Activated naive CD8-positive, alpha-beta T cell treated with anti-CD3 and anti-CD28 coated beads for 36 hours (primary cell): Measurements from ENCODE around the gene UBE2S. TPM values are rescaled to one million over a fixed set of nuclear protein-coding genes. Genes with fewer than 3 reads are reported as not detected.
"Not testable (repeated sequence)": the region's sequence is repeated elsewhere in the genome, so short reads cannot be mapped to it uniquely, and the experiment has no call there.

ENCODE experiments used
- DNase-seq: peaks from one replicate; pipeline ENCODE4 v3.0.0; 2021
- H3K27ac Mint-ChIP-seq: one replicate; pipeline ENCODE4 v1.8.0; 2022; ENCODE audit warnings: mild to moderate bottlenecking, moderate library complexity, mixed read lengths
- H3K27me3 Mint-ChIP-seq: one replicate; pipeline ENCODE4 v1.8.0; 2022; ENCODE audit warnings: mild to moderate bottlenecking, mixed read lengths
- H3K36me3 Mint-ChIP-seq: one replicate; pipeline ENCODE4 v1.8.0; 2021; ENCODE audit warnings: mild to moderate bottlenecking, mixed read lengths
- H3K4me1 Mint-ChIP-seq: one replicate; pipeline ENCODE4 v1.8.0; 2021; ENCODE audit warnings: mixed read lengths
- H3K4me3 Mint-ChIP-seq: one replicate; pipeline ENCODE4 v1.8.0; 2022; ENCODE audit warnings: mild to moderate bottlenecking, moderate library complexity, mixed read lengths
- H3K9me3 Mint-ChIP-seq: one replicate; pipeline ENCODE4 v1.8.0; 2022; ENCODE audit warnings: mixed read lengths
- total RNA-seq, 2 experiments: library from RNA; stranded (reverse); gene quantifications; one replicate each; pipeline ENCODE4 v1.2.3, GENCODE V29; 2021

UBE2S gene
- total RNA-seq, 2 experiments from 2014 or later: 323 to 325 TPM

DNA sequence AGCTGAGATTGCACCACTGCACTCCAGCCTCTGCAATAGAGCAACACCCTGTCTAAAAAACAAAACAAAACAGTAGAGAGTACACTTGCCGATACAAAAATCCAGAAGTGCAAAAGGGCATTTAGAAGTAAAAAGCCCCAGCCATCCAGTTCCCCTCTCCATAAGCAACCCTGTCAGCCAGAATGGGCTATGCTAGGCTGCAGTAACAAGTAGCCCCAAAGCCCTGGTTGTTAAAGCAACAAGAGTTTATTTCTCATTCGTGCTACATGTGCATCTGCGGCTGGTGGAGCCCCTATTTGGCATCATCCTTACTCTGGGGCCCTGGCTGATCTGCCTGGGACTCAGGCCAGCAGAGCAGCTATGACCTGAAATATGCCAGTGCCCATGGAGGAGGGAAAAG is 16.9 kb upstream of the UBE2S start:
- no peak for DNase-seq
- peaks cover 10% of the 10 kb centered on the region for H3K4me1 Mint-ChIP-seq
- H3K27me3 Mint-ChIP-seq: peaks cover 17% of the 10 kb centered on the region
- no peak overlapping the region for H3K27ac Mint-ChIP-seq
- H3K9me3 Mint-ChIP-seq: no peaks in the 10 kb centered on the region
- H3K36me3 Mint-ChIP-seq: no peaks in the 10 kb centered on the region
- no peak overlapping the region for H3K4me3 Mint-ChIP-seq

DNA sequence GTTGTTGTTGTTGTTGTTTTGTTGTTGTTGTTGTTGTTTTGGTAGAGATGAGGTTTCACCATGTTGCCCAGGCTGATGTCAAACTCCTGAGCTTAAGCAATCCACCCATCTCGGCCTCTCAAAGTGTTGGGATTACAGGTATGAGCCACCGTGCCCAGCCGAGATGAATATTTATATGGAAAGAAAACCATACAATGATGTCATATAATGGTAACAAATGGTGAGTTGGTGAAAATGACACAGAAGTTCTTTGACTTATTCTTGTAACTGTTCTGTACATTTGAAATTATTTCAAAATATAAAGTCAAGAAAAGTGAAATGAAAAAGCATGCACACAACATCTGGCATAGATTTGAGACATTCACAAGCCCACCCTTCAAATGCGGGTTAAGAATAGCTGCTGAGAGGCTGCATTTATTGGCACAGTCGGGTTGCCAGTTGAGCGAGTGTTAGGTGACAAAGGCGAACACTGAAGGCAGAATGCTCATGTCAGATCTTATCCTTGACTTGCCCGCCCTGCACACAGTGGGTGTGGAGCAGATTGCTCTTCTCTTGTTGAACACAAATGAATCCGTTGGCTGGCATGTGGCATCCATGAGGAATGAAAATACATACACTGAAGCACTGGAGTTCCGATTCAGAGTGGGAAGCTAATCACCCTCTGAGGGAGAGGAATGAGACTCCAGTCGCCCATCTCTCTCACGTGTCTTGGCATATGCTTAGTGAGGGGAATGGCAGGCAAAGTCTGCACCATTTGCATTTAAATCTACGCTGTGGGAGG is 15.8 kb upstream of the UBE2S start:
- DNase-seq: no peak
- no peaks in the 10 kb centered on the region for H3K36me3 Mint-ChIP-seq
- H3K4me1 Mint-ChIP-seq: peaks cover 7% of the 10 kb centered on the region
- H3K27me3 Mint-ChIP-seq: peaks cover 11% of the 10 kb centered on the region
- no peaks in the 10 kb centered on the region for H3K9me3 Mint-ChIP-seq
- H3K27ac Mint-ChIP-seq: no peak overlapping the region
- H3K4me3 Mint-ChIP-seq: no peak overlapping the region

DNA sequence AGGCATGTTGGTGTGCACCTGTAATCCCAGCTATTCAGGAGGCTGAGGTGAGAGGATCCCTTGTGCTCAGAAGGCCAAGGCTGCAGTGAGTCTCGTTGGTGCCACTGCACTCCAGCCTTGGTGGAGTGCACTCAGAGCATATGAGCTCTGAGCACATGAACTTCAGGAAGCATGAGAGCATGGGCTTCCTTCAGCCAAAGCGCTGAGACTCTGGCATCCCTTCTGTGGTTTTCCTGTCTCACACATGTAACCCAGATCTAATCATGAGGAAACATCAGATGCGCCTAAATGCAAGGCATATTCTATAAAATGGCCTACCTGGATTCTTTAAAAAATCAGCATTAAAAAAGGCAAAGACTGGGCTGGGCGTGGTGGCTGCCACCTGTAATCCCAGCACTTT is 13.7 kb upstream of the UBE2S start:
- DNase-seq, H3K4me3 Mint-ChIP-seq, H3K36me3 Mint-ChIP-seq, H3K9me3 Mint-ChIP-seq, H3K27ac Mint-ChIP-seq, H3K27me3 Mint-ChIP-seq, H3K4me1 Mint-ChIP-seq: not testable (repeated sequence)

DNA sequence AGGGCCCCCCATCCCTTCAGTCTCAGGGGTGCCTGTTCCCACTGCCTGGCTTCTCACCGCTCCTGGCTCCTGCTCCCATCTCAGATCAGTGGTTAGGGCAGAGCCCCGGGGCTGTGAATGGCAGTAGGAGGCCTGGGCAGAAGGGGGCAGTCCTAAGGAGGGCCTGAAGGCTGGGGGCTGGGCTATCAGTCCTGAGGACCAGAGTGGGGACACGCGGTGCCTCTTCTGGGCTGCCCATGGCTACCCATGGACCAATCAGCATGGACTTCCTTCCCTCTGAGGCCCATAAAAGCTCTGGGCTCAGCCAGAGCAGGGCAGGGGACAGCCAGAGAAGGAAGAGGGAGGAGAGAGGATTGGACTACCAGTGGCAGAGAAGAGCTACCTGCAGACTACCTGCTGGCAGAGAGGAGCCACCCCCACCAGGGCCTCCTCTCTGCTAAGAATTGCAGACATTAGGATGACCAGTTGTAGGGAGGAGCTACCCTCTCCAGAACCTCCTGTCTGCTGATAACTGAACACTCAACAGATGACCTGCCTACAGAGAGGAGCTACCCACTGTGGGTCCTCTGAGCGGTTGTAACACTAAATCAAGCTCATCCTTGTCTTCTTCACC is 12.1 kb upstream of the UBE2S start:
- DNase-seq: no peak
- H3K9me3 Mint-ChIP-seq: no peaks in the 10 kb centered on the region
- H3K4me1 Mint-ChIP-seq: peaks cover 10% of the 10 kb centered on the region
- no peak overlapping the region for H3K27ac Mint-ChIP-seq
- no peak overlapping the region for H3K4me3 Mint-ChIP-seq
- H3K36me3 Mint-ChIP-seq: no peaks in the 10 kb centered on the region
- peaks cover 8% of the 10 kb centered on the region for H3K27me3 Mint-ChIP-seq

DNA sequence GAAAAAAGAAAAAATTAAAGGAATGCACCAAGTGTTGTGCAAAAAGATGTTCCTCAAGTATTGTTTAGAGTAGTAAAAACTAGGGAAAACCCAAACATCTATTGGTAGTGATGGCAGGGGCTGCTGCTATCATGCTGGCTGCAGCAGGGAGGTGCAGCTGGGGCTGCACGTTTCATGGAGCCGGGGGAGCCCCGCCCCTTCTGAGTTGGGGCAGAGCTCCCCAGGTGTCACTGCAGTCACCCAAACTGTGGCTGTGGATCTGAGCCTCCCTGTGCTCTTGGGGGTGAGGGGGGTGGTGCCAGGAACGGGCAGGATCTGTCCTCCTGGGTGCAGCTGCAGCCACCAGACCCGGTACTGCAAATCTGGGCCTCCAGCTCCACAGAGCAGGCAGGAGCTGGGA is 11.5 kb upstream of the UBE2S start:
- no peaks in the 10 kb centered on the region for H3K36me3 Mint-ChIP-seq
- H3K9me3 Mint-ChIP-seq: no peaks in the 10 kb centered on the region
- H3K27ac Mint-ChIP-seq: no peak overlapping the region
- peaks cover 8% of the 10 kb centered on the region for H3K27me3 Mint-ChIP-seq
- no peak for DNase-seq
- H3K4me1 Mint-ChIP-seq: peaks cover 10% of the 10 kb centered on the region
- H3K4me3 Mint-ChIP-seq: no peak overlapping the region

DNA sequence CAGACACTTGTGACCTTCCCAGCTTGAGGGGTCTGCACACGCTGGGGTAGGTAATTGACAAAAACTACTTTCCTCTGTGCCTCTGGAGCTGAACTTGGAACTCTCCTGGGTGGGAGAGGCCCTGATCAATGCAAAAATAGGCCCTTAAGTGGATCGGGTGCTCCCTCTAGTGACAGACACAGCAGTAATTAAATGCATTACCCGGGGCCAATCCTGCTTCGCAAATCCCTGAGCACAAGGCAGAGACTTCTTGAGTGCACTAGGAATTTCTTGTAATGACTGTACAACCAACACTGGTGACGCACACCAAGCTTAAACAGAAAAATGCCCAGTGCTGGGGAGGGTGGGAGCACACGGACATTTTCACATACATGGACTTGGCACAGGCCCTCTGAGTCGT is 10.6 kb upstream of the UBE2S start:
- DNase-seq: peak; percentile 44
- Mint-ChIP-seq H3K4me1 (peaks cover 10% of the 10 kb centered on the region), H3K27me3 (peaks cover 8% of the 10 kb centered on the region), H3K36me3 (no peaks in the 10 kb centered on the region), H3K9me3 (no peaks in the 10 kb centered on the region), H3K27ac (no peak overlapping the region), H3K4me3 (no peak overlapping the region)

DNA sequence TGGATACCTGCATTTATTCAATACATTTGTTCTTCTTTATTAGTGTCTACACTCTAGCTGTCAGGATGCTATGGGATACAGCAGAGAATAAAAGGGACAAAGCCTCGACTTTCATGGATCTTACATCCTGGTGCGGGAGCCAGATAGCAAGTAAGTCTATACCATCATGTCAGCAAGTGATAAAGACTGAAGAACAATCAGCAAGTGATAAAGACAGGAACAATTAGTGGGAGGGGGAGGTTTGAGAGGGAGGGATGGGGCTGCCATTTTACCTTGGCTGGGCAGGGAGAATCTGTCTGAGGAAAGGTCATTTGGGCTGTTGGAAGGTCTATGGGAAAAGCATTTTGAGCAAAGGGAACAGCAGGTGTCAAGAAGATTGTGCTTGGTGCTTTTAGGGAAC is 2.6 kb upstream of the UBE2S start:
- H3K27ac Mint-ChIP-seq: no peak overlapping the region
- H3K36me3 Mint-ChIP-seq: peaks cover 30% of the 10 kb centered on the region
- DNase-seq: no peak
- H3K9me3 Mint-ChIP-seq: peaks cover 15% of the 10 kb centered on the region
- H3K27me3 Mint-ChIP-seq: peaks cover 5% of the 10 kb centered on the region
- H3K4me3 Mint-ChIP-seq: no peak overlapping the region
- H3K4me1 Mint-ChIP-seq: peaks cover 22% of the 10 kb centered on the region

DNA sequence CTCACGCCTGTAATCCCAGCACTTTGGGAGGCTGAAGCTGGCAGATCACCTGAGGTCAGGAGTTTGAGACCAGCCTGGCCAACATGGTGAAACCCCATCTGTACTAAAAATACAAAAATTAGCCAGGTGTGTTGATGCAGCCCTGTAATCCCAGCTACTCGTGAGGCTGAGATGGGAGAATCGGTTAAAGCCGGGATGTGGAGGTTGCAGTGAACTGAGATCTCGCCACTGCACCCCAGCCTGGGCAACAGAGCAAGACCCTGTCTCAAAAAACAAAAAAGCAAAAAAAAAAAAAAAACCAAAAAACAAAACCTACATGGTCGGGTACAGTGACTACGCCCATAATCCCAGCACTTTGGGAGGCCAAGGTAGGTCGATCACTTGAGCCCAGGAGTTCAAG is 1.6 kb upstream of the UBE2S start:
- H3K27me3 Mint-ChIP-seq, H3K4me3 Mint-ChIP-seq, DNase-seq: not testable (repeated sequence)
- Mint-ChIP-seq H3K4me1 (peaks cover 22% of the 10 kb centered on the region), H3K36me3 (peaks cover 35% of the 10 kb centered on the region), H3K9me3 (peaks cover 15% of the 10 kb centered on the region), H3K27ac (peak overlapping the region; percentile 97)

DNA sequence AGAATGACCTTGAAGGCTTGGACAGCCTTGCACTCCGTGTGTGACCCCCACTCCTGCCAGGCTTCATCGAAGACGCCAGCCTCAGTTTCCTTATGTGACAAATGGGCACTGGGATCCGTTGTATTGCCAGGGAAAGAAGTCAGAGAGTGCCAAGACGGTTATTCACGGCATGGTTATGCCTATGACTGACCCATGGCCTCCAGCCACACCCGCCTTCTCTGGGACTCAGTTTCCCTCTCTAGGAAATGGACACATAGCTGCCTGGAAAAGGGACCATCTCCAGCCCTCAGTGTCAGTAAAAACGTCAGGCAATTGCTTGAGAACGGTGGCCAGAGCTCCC is 915 bp upstream of the UBE2S start:
- Mint-ChIP-seq H3K27me3 (peaks cover 5% of the 10 kb centered on the region), H3K4me3 (peak overlapping the region; percentile 92), H3K27ac (peak overlapping the region; percentile 97), H3K9me3 (peaks cover 15% of the 10 kb centered on the region), H3K36me3 (peaks cover 40% of the 10 kb centered on the region), H3K4me1 (peaks cover 24% of the 10 kb centered on the region)
- DNase-seq: no peak

DNA sequence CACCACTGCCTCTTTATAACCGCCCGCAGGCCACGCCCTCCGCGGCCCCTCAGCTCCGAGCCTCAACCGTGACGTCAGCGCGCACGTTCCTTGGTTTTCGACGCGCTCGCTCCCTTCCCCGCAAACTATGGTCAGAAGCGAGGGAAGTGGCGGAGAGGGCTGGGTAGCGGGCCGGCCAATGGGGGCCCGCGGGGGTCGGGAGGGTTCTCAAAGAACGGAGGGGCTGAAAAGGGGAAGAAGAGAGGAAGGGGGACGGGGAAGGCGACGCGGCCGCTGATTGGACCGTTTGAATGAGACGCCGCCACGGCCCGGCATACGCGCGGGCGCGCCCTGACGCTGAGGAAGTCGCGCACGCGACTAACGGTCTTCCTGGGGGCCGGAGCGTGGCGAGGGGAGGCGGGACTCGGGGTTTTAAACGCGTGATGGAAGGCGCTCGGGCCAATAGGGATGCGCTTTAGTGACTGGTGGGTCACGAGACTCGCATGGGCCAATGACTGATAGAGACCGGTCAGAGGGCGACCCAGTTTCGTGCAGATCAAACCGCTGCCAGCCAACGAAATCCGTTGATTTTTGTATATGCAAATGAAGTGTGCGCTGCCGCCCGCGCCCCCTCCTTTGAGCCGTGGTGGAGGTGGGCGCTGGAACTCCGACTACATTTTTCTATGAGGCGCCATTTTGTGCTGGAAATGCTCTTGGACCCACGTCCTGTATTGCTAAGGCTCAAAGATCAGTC is 378 bp upstream of the UBE2S start:
- peak; percentile 97 for DNase-seq
- Mint-ChIP-seq H3K4me3 (peak overlapping the region; percentile 92), H3K27me3 (peaks cover 5% of the 10 kb centered on the region), H3K9me3 (peaks cover 15% of the 10 kb centered on the region), H3K27ac (peak overlapping the region; percentile 97), H3K4me1 (peaks cover 27% of the 10 kb centered on the region), H3K36me3 (peaks cover 45% of the 10 kb centered on the region)

DNA sequence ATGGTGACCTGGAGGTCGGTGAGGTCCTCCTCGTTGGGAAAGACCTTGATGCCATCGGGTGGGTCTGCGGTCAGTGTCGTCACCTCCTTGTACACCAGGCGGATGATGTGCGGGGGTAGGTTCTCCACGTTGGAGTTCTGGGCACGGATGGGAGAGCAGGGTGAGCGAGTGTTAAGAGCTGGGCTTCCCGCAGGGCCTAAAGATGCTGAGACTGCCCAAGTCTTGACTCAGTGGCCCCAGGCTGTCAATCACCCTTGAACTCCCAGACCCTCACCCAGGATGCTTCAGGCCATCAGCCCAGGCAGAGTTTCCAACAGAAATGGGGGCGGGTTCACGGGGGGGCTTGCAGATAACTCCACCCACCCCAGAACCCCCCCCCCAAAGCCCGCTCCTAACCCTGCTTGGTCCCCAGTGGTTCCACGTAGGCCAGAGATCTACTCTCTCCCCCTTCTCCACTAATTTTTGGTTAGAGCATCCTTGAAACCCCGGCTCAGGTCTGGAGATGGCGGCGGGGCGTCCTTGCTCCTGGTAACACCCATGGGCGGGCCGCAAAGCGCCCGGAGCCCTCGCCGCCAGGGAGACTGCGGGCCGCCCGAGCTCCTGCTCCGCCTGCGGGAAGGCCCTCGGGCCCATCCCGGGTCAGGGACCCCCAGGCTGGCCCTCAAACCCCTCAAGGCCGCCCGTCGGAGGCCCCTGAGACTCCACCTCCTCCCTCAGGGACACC is 600 bp downstream of the UBE2S start:
- Mint-ChIP-seq H3K27me3 (peaks cover 5% of the 10 kb centered on the region), H3K36me3 (peaks cover 54% of the 10 kb centered on the region)
- DNase-seq: peak; percentile 41

DNA sequence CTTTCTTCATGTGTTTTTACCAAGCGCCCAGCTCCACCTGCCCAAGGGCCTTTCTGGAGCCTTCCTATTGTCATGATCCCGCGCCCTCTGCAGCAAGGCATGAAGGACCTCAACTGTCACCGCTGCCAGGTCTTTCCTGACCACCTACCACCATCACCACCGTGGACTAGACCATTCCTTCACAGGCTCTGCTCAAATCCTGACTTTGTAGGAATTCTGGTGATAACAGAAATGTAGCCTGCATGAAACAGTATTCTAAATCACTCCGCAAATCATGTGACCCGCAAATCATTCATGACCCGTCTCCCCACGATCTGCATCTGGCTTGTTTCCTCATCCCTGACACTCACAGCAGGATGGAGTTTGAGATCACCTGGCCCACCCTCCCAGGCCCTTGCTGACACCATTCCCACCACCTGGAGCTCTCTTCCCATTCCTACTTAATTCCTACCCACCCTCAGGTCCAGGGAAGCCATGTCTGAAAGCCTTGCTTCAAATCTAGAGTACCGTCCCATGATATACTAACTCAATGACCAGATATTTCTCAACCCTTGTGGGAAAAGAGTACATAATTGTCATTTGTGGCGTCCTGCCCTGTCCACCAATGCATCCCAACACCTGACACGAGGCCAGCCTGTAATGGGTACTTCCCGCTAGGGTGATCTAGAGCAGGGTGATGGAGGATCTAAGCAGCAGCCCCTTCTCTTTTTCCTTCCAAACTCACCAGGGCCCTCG is 1.3 kb downstream of the UBE2S start:
- DNase-seq: no peak
- H3K27me3 Mint-ChIP-seq: peaks cover 5% of the 10 kb centered on the region
- H3K27ac Mint-ChIP-seq: peak overlapping the region; percentile 81
- peaks cover 57% of the 10 kb centered on the region for H3K36me3 Mint-ChIP-seq
- peaks cover 15% of the 10 kb centered on the region for H3K9me3 Mint-ChIP-seq
- H3K4me1 Mint-ChIP-seq: peaks cover 27% of the 10 kb centered on the region
- peak overlapping the region; percentile 92 for H3K4me3 Mint-ChIP-seq

More for the DNA sequence above, 600 bp downstream of the UBE2S start:
- Mint-ChIP-seq H3K4me3 (peak overlapping the region; percentile 92), H3K9me3 (peaks cover 15% of the 10 kb centered on the region), H3K27ac (peak overlapping the region; percentile 81), H3K4me1 (peaks cover 27% of the 10 kb centered on the region)

DNA sequence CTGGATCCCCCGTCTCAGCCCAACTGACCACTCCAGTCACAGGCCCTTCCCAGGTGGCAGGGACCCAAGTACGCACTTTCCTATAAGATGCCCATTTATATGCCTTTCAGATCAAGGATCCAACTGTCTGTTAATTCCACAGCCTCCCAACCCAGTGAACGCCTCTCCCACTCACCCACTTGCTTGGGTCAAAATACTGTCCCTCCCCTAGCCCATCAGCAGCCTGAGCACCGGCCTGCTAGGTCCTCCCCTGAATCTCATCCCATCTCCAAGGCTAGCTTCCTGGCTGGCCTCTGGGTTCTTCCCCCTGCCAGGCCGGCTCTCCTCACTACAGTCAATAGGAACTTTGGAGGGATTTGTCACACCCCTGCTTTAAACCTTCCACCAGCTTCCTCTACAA is 1.9 kb downstream of the UBE2S start:
- H3K9me3 Mint-ChIP-seq: peaks cover 14% of the 10 kb centered on the region
- peaks cover 27% of the 10 kb centered on the region for H3K4me1 Mint-ChIP-seq
- H3K27me3 Mint-ChIP-seq: peaks cover 5% of the 10 kb centered on the region
- peak overlapping the region; percentile 92 for H3K4me3 Mint-ChIP-seq
- peaks cover 63% of the 10 kb centered on the region for H3K36me3 Mint-ChIP-seq
- no peak for DNase-seq
- H3K27ac Mint-ChIP-seq: peak overlapping the region; percentile 81

DNA sequence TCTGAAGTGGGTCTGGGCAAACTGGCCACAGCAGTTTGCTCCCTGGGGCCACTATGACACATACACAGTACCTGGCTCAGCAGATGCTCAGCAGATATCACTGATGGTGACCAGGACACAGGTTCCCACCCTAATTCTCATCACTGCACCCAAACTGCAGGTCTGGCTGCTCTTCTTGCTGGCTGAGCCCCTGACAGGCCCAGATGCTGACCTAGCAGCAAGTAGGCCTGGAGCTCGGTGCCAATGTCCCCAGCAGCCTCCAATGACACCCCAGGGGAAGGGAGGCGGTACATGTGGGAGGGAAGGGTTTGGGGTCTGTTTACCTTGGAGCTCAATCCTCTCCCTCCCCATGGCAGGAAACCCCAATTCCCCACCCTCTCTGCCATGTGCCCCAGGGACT is 5.1 kb downstream of the UBE2S start:
- no peak for DNase-seq
- Mint-ChIP-seq H3K4me3 (no peak overlapping the region), H3K27me3 (peaks cover 3% of the 10 kb centered on the region), H3K27ac (peak overlapping the region; percentile 25), H3K36me3 (peaks cover 55% of the 10 kb centered on the region), H3K4me1 (peaks cover 37% of the 10 kb centered on the region), H3K9me3 (no peaks in the 10 kb centered on the region)
